Measurements from ENCODE around the gene THAP2.
"Not testable (repeated sequence)": the region's sequence is repeated elsewhere in the genome, so short reads cannot be mapped to it uniquely, and the experiment has no call there.

The THAP2 gene

GRCh38 chr12:71694099-71694820, 30.2 kb downstream of the THAP2 start:
- no peak overlapping the region for H3K4me3 Mint-ChIP-seq
- no peak for TF ChIP-seq CTCF (IDR thresholded peaks at IDR 0.05; ENCODE audit: unreplicated experiment in 3 of 3)
- peaks cover 25% of the 10 kb centered on the region for H3K36me3 Mint-ChIP-seq (ENCODE audit: low read depth)
- peaks cover 18% of the 10 kb centered on the region for H3K4me1 Mint-ChIP-seq
- no peaks in the 10 kb centered on the region for H3K27me3 Mint-ChIP-seq (ENCODE audit: low read depth)
- no peaks in the 10 kb centered on the region for H3K9me3 Mint-ChIP-seq
- peak overlapping the region; percentile 50 to 77 (median 60) for H3K27ac Mint-ChIP-seq

- no peak overlapping the region for H3K27ac Mint-ChIP-seq
- H3K27me3 Mint-ChIP-seq (ENCODE audit: low read depth) = no peaks in the 10 kb centered on the region
- TF ChIP-seq CTCF (IDR thresholded peaks at IDR 0.05; ENCODE audit: unreplicated experiment in 3 of 3) = no peak
- H3K36me3 Mint-ChIP-seq (ENCODE audit: low read depth) = peaks cover 33% of the 10 kb centered on the region
- H3K4me3 Mint-ChIP-seq = no peak overlapping the region
- peaks cover 13% of the 10 kb centered on the region for H3K4me1 Mint-ChIP-seq
- no peaks in the 10 kb centered on the region for H3K9me3 Mint-ChIP-seq
These were observed 31.7 kb downstream of the THAP2 start for GRCh38 chr12:71695782-71696181.

GRCh38 chr12:71702181-71702580, 38.1 kb downstream of the THAP2 start:
- H3K4me1 Mint-ChIP-seq; H3K4me3 Mint-ChIP-seq; H3K27me3 Mint-ChIP-seq (ENCODE audit: low read depth); H3K27ac Mint-ChIP-seq; H3K9me3 Mint-ChIP-seq: not testable (repeated sequence)
- peaks cover 38% of the 10 kb centered on the region for H3K36me3 Mint-ChIP-seq (ENCODE audit: low read depth)

GRCh38 chr12:71702590-71702989, 38.5 kb downstream of the THAP2 start:
- Mint-ChIP-seq H3K27me3 (ENCODE audit: low read depth) (no peaks in the 10 kb centered on the region), H3K27ac (no peak overlapping the region), H3K4me3 (no peak overlapping the region), H3K4me1 (no peaks in the 10 kb centered on the region), H3K36me3 (ENCODE audit: low read depth) (peaks cover 38% of the 10 kb centered on the region), H3K9me3 (no peaks in the 10 kb centered on the region)
- no peak for TF ChIP-seq CTCF (IDR thresholded peaks at IDR 0.05; ENCODE audit: unreplicated experiment in 3 of 3)

- peaks cover 32% of the 10 kb centered on the region for H3K36me3 Mint-ChIP-seq (ENCODE audit: low read depth)
- no peak for TF ChIP-seq CTCF (IDR thresholded peaks at IDR 0.05; ENCODE audit: unreplicated experiment in 3 of 3)
- H3K9me3 Mint-ChIP-seq = no peaks in the 10 kb centered on the region
- H3K4me1 Mint-ChIP-seq = no peaks in the 10 kb centered on the region
- no peak overlapping the region for H3K27ac Mint-ChIP-seq
- H3K27me3 Mint-ChIP-seq (ENCODE audit: low read depth) = no peaks in the 10 kb centered on the region
- H3K4me3 Mint-ChIP-seq = no peak overlapping the region
These were observed 39.1 kb downstream of the THAP2 start for GRCh38 chr12:71703206-71703605.

GRCh38 chr12:71704920-71705319, 40.8 kb downstream of the THAP2 start:
- H3K27me3 Mint-ChIP-seq (ENCODE audit: low read depth) = no peaks in the 10 kb centered on the region
- no peak overlapping the region for H3K27ac Mint-ChIP-seq
- H3K4me3 Mint-ChIP-seq = no peak overlapping the region

More at GRCh38 chr12:71704920-71705319, 40.8 kb downstream of the THAP2 start:
- Mint-ChIP-seq H3K4me1 (no peaks in the 10 kb centered on the region), H3K36me3 (ENCODE audit: low read depth) (peaks cover 16% of the 10 kb centered on the region), H3K9me3 (no peaks in the 10 kb centered on the region)
- no peak for TF ChIP-seq CTCF (IDR thresholded peaks at IDR 0.05; ENCODE audit: unreplicated experiment in 3 of 3)

Measured in nephron (organoid).